ENCODE results near the gene EIF3I.

Gene EIF3I

GRCh38 chr1:32247983-32248889 lies 26.0 kb downstream of the EIF3I start:
- DNase-seq (ENCODE audit: low spot score): peak; percentile 86
- in situ Hi-C loops (cut with MboI; ENCODE audit: low pct_unique_long_range_greater_than_20kb, low sequenced_read_pairs, unreplicated experiment): no loop called here
- TF ChIP-seq, protein P1, sequence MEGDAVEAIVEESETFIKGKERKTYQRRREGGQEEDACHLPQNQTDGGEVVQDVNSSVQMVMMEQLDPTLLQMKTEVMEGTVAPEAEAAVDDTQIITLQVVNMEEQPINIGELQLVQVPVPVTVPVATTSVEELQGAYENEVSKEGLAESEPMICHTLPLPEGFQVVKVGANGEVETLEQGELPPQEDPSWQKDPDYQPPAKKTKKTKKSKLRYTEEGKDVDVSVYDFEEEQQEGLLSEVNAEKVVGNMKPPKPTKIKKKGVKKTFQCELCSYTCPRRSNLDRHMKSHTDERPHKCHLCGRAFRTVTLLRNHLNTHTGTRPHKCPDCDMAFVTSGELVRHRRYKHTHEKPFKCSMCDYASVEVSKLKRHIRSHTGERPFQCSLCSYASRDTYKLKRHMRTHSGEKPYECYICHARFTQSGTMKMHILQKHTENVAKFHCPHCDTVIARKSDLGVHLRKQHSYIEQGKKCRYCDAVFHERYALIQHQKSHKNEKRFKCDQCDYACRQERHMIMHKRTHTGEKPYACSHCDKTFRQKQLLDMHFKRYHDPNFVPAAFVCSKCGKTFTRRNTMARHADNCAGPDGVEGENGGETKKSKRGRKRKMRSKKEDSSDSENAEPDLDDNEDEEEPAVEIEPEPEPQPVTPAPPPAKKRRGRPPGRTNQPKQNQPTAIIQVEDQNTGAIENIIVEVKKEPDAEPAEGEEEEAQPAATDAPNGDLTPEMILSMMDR (IDR thresholded peaks at IDR 0.05; ENCODE audit: extremely low read depth, insufficient read depth, missing control alignments): peak; percentile 98

DNA sequence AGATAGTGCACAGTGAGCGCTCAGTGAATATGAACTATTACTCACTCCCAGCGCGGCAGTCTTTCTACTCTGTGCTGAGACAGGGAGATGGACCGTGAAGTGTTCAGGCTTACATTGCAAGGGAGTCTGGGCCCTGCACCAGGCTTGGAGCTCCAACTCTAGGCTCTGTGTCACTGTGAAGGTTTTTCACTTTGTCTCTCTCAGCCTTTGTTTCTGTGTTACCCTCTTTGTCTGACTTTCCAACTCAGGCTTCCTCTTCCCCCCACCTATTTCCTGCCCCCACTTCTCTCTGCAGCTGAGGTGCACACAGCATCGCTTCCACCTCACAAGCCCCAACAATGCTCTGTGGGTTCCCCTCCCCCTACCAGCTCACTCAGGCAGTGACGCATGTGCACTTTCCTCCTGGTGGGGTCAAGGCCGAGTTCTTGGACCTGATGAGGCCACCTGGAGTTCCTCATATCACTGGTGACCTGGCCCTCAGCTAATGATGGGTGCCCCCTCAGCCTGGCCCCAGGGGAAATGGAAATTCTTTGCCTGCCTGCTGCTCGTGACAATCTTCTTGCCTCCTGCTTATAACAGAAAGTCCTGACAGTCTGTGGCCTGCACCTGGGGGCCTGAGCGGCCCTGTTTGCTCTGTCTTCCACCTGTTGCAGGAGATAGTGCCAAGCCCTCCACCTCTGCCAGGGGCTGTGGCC lies 27.8 kb downstream of the EIF3I start:
- TF ChIP-seq, protein P1 (IDR thresholded peaks at IDR 0.05; ENCODE audit: extremely low read depth, insufficient read depth, missing control alignments): no peak
- in situ Hi-C loops (cut with MboI; ENCODE audit: low pct_unique_long_range_greater_than_20kb, low sequenced_read_pairs, unreplicated experiment): no loop called here
- DNase-seq (ENCODE audit: low spot score): peak; percentile 88

DNA sequence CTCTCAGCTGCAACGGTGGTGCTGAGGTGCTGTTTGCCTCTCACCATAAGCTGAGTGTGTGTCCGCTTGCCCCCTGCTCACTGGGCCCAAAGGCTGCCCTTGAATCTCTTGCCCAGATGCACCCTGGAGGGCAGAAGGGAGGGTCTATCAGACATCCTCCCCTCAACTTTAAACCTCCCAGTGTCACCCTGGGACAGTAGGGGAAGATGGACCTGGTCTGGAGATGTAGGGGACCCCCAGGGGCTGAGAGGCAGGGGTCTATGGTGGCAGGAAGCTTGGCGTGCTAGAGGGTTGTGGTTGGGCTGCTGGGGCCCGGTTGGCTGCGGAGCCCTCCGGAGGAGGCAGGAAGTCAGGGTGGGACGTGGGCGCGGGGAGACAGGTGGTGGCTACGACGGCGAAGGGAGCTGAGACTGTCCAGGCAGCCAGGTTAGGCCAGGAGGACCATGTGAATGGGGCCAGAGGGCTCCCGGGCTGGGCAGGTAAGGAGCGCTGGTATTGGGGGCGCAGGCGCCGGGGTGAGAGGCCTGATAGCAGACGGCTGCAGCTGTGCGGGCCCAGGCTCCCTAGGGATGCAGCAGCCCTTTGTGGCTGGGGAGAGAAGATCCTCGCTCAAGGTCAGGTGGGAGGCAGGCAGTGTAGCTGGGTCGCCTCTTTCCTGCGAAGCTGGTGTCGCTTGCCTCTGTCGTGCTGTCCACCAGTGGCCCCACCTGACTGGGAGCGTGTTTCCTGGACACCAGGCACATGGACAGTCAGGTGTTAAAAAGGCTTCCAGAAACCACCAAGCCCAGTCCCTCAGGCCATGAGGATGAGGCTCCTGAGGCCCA lies 28.9 kb downstream of the EIF3I start, which contains the start of gene LCK:
LCK (plus strand) TSS at position 373 of the 824 bp plus-strand sequence. CDS start 23,065 bp downstream, outside the sequence.
- in situ Hi-C loops (cut with MboI; ENCODE audit: low pct_unique_long_range_greater_than_20kb, low sequenced_read_pairs, unreplicated experiment): no loop called here
- DNase-seq (ENCODE audit: low spot score): peak; percentile 54
- TF ChIP-seq, protein P1 (IDR thresholded peaks at IDR 0.05; ENCODE audit: extremely low read depth, insufficient read depth, missing control alignments): no peak

DNA sequence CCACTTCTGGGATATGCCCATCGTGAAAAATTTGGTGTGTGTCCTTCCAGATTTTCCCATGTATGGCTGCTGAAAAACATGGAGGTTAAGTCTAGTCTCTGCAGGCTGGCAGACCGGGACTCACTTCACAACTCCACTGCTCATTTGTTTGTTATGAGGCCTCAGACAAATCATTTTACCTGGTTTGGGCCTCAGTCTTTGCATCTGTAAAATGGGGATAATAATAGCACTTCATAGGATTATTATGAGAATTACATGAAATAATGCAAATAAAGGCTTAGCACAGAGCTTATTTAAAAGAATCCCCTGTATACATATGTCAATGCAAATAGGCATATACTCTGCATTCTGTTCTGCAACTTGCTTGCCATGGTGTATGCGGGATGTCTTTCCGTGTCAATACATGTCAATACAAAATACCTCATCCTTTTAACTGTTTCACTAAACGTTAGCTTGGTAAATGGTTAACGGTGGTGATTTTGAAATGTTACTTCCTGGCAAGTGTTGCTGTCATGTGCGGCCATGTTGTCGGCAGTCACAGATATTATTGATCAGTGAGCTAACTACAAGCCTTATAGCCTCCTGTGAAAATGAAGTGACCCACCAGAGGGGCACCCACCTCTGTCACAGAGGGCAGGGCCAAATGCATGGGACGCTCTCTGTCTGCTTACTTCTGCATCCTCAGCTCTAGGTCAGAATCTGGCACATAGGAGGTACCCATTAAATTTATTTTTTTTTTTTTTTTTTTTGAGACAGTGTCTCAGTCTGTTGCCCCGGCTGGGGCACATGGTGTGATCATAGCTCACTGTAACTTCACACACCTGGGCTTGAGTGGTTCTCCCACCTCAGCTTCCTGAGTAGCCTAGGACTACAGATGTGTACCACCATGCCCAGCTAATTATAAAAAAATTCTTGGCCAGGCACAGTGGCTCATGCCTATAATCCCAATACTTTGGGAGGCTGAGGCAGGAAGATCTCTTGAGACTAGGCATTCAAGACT lies 33.2 kb downstream of the EIF3I start:
- TF ChIP-seq, protein P1 (IDR thresholded peaks at IDR 0.05; ENCODE audit: extremely low read depth, insufficient read depth, missing control alignments): no peak
- in situ Hi-C loops (cut with MboI; ENCODE audit: low pct_unique_long_range_greater_than_20kb, low sequenced_read_pairs, unreplicated experiment): no loop called here
- no peak for DNase-seq (ENCODE audit: low spot score)

GRCh38 chr1:32256473-32257226 lies 34.4 kb downstream of the EIF3I start:
- TF ChIP-seq, protein P1 (IDR thresholded peaks at IDR 0.05; ENCODE audit: extremely low read depth, insufficient read depth, missing control alignments): no peak
- in situ Hi-C loops (cut with MboI; ENCODE audit: low pct_unique_long_range_greater_than_20kb, low sequenced_read_pairs, unreplicated experiment): no loop called here
- no peak for DNase-seq (ENCODE audit: low spot score)

Measured in GM13977 (cell line).